ENCODE measurements around the gene ALDH8A1. TPM values are rescaled to one million over a fixed set of nuclear protein-coding genes. Genes with fewer than 3 reads are reported as not detected.

The ALDH8A1 gene
- total and polyA plus RNA-seq, 11 donors, result 0.08 to 0.63 (median 0.23) TPM; not detected in 2

- WGBS, 4 donors, result 91 to 96% (median 91%) methylated on average over 5 of the region's 5 CpGs
- no peak for ATAC-seq
Observed at GRCh38 chr6:134956032-134956431, 6.1 kb upstream of the ALDH8A1 start.

GRCh38 chr6:134954272-134955000 lies 4.5 kb upstream of the ALDH8A1 start:
- WGBS, 4 donors, result 75 to 83% (median 80%) methylated on average over 4 of the region's 4 CpGs
- peak in 1 of 4 donors; percentile 40 for ATAC-seq
- intact Hi-C loops (cut with DNase I), result no loop called here

More at GRCh38 chr6:134956032-134956431, 6.1 kb upstream of the ALDH8A1 start:
- no peak for TF ChIP-seq CTCF (IDR thresholded peaks at IDR 0.05)
- no peak for TF ChIP-seq POLR2A (IDR thresholded peaks at IDR 0.05)
- Histone ChIP-seq H3K4me3 (no peak overlapping the region), H3K4me1 (no peaks in the 10 kb centered on the region), H3K36me3 (peaks cover 0 to 11% (median 0%) of the 10 kb centered on the region in 9 donors), H3K27ac (no peak overlapping the region), H3K27me3 (no peaks in the 10 kb centered on the region), H3K9me3 (peaks cover 0 to 19% (median 4%) of the 10 kb centered on the region in 12 donors)
- no peak for DNase-seq
- intact Hi-C loops (cut with DNase I), result no loop called here

GRCh38 chr6:134951494-134952263 lies 1.8 kb upstream of the ALDH8A1 start:
- Histone ChIP-seq H3K4me1 (no peaks in the 10 kb centered on the region), H3K27me3 (no peaks in the 10 kb centered on the region), H3K4me3 (no peak overlapping the region), H3K36me3 (no peaks in the 10 kb centered on the region), H3K9me3 (peaks cover 0 to 4% (median 0%) of the 10 kb centered on the region in 12 donors), H3K27ac (no peak overlapping the region)
- ATAC-seq (peak in 1 of 4 donors; percentile 18), DNase-seq (no peak)
- WGBS, 4 donors, result 82 to 87% (median 86%) methylated on average over 13 of the region's 13 CpGs
- intact Hi-C loops (cut with DNase I), result no loop called here
- TF ChIP-seq CTCF (IDR thresholded peaks at IDR 0.05) (no peak), POLR2A (IDR thresholded peaks at IDR 0.05) (no peak)

More at GRCh38 chr6:134954272-134955000, 4.5 kb upstream of the ALDH8A1 start:
- no peaks in the 10 kb centered on the region for H3K4me1 ChIP-seq
- H3K9me3 ChIP-seq, result peaks cover 0 to 5% (median 0%) of the 10 kb centered on the region in 12 donors
- no peak for DNase-seq
- H3K4me3 ChIP-seq, result no peak overlapping the region
- no peaks in the 10 kb centered on the region for H3K27me3 ChIP-seq
- no peak for TF ChIP-seq CTCF (IDR thresholded peaks at IDR 0.05)
- no peak for TF ChIP-seq POLR2A (IDR thresholded peaks at IDR 0.05)
- H3K27ac ChIP-seq, result no peak overlapping the region
- H3K36me3 ChIP-seq, result peaks cover 0 to 3% (median 0%) of the 10 kb centered on the region in 9 donors

- H3K9me3 ChIP-seq, result peaks cover 0 to 6% (median 0%) of the 10 kb centered on the region in 12 donors
- no peaks in the 10 kb centered on the region for H3K4me1 ChIP-seq
- TF ChIP-seq POLR2A (IDR thresholded peaks at IDR 0.05) (no peak), CTCF (IDR thresholded peaks at IDR 0.05) (no peak)
- intact Hi-C loops (cut with DNase I), result no loop called here
- WGBS, 4 donors, result 61 to 73% (median 66%) methylated on average over 2 of the region's 2 CpGs
- ATAC-seq (no peak), DNase-seq (no peak)
- no peak overlapping the region for H3K27ac ChIP-seq
- no peak overlapping the region for H3K4me3 ChIP-seq
- H3K36me3 ChIP-seq, result no peaks in the 10 kb centered on the region
- no peaks in the 10 kb centered on the region for H3K27me3 ChIP-seq
Observed at GRCh38 chr6:134950482-134950881, 581 bp upstream of the ALDH8A1 start.
